Pancreas (tissue), 10 donors: ENCODE measurements around the gene TBX2. TPM values are rescaled to one million over a fixed set of nuclear protein-coding genes. Genes with fewer than 3 reads are reported as not detected.
A peak's percentile ranks its signal among the peaks of the same experiment; 100 is the strongest.

Source experiments
- ATAC-seq, 4 donors: fragments of 200-7000 bp; cut with Tn5 transposase; one replicate each; pipeline versions ENCODE4 v1.8.0 to v1.9.1; 2020; ENCODE audit warnings: mild to moderate bottlenecking in 4 of 4, moderate library complexity in 4 of 4
- DNase-seq, 6 donors: peaks; one replicate each; pipeline ENCODE4 v3.0.0-alpha.2; 2020
- FAIRE-seq: peaks from 2 replicates; lab custom pipeline; 2012; peaks lifted over from hg19 to GRCh38; lab: Jason Lieb, UNC
- H3K27ac ChIP-seq, 4 donors: fragments of 200-600 bp; sonication (generic); 1 replicate in 3 of 4; 2 replicates in 1 of 4; pipeline versions ENCODE4 v1.5.0 to v1.8.0; 2020
- H3K27me3 ChIP-seq, 4 donors: fragments of 200-600 bp; one replicate each; pipeline ENCODE4 v1.8.0; 2021
- H3K36me3 ChIP-seq, 3 donors: fragments of 200-600 bp; sonication (generic) in 1 of 3; one replicate each; pipeline versions ENCODE4 v1.5.0 to v1.8.0; 2020 to 2021
- H3K4me1 ChIP-seq, 3 donors: fragments of 200-600 bp; one replicate each; pipeline ENCODE4 v1.8.0; 2021
- H3K4me3 ChIP-seq, 4 donors: fragments of 200-600 bp; sonication (generic) in 2 of 4; one replicate each; pipeline versions ENCODE4 v1.5.0 to v1.8.0; 2020 to 2021
- H3K9me3 ChIP-seq, 4 donors: fragments of 200-600 bp; one replicate each; pipeline ENCODE4 v1.8.0; 2021
- CTCF ChIP-seq, 4 donors: fragments of 200-600 bp; sonication (generic) in 3 of 4; IDR thresholded peaks; one replicate each; pipeline versions ENCODE4 v1.5.0 to v1.8.0; 2021; ENCODE audit warnings: antibody characterized with exemption in 4 of 4
- WGBS, 2 donors: extraction: QIAGEN DNeasy Blood & Tissue Kit; methylation state at CpG; one replicate each; pipeline ENCODE4 v1.1.7; 2013; 5-methylcytosine and 5-hydroxymethylcytosine counted together
- intact Hi-C, 3 donors: fragments of 100-400 bp; cut with DNase I; formaldehyde crosslinking; loops; one replicate each; pipeline versions ENCODE4 v1.11.1 to v1.14.2; 2022
- polyA plus RNA-seq, 2 donors: library from polyadenylated mRNA; stranded (reverse); fragments of 200-250 nt; gene quantifications; one replicate each; pipeline ENCODE4 v1.2.3, GENCODE V29; 2013
- total RNA-seq, 6 donors: library from RNA; stranded (reverse); fragmentation: NEBNext Ultra II Directional in 4 of 6; extraction: Animal tissue kit (Norgen Biotek cat#: 25700) in 4 of 6; gene quantifications; one replicate each; pipeline versions ENCODE4 v1.2.1 to v1.2.4, GENCODE V29; 2021 to 2023
- donor health status: healthy with polysubstance abuse.
- donor health status: DM: no; HTN: no; CAD: no; lungs with moderate emphysema.
- donor health status: DM: no; HTN: no; CAD: no.
- donor health status: control.
- donor health status: control.
- donor health status: Bipolar disorder and iron deficiency.
- donor health status: DM: yes; HTN: yes; CAD: no.
- donor health status: DM: no; HTN: no; CAD: no.
- donor health status: DM: no; HTN: no; CAD: no.
- donor health status: DM: yes; HTN: yes; CAD: no.

TBX2 gene
- total and polyA plus RNA-seq, 8 donors: 1.2 to 12.1 (median 2.7) TPM

GRCh38 chr17:61457226-61457983 lies 57.8 kb downstream of the TBX2 start:
- Histone ChIP-seq H3K36me3 (no peaks in the 10 kb centered on the region), H3K9me3 (no peaks in the 10 kb centered on the region), H3K27me3 (peaks cover 7 to 67% (median 27%) of the 10 kb centered on the region in 4 donors), H3K27ac (no peak overlapping the region), H3K4me3 (peak overlapping the region in 2 of 4 donors; percentile 19 to 39), H3K4me1 (peaks cover 0 to 4% (median 0%) of the 10 kb centered on the region in 3 donors)
- no peak for FAIRE-seq
- WGBS, 2 donors: 5 to 7% methylated on average over 33 to 39 of the region's 39 CpGs
- ATAC-seq: peak in 2 of 4 donors; percentile 23 to 28
- intact Hi-C loops: no loop called here
- DNase-seq: peak in 2 of 6 donors; percentile 9 to 60
- no peak for TF ChIP-seq CTCF (IDR thresholded peaks at IDR 0.05)

GRCh38 chr17:61458000-61458399 lies 58.4 kb downstream of the TBX2 start:
- no peaks in the 10 kb centered on the region for H3K36me3 ChIP-seq
- no peak for ATAC-seq
- intact Hi-C loops: no loop called here
- no peak for FAIRE-seq
- H3K4me3 ChIP-seq: peak overlapping the region in 2 of 4 donors; percentile 19 to 39
- DNase-seq: peak in 2 of 6 donors; percentile 4 to 12
- H3K4me1 ChIP-seq: peaks cover 0 to 3% (median 0%) of the 10 kb centered on the region in 3 donors
- H3K9me3 ChIP-seq: no peaks in the 10 kb centered on the region
- TF ChIP-seq CTCF (IDR thresholded peaks at IDR 0.05): no peak
- H3K27ac ChIP-seq: no peak overlapping the region
- peaks cover 6 to 61% (median 23%) of the 10 kb centered on the region in 4 donors for H3K27me3 ChIP-seq
- 23 to 27% methylated on average over 14 of the region's 14 CpGs for WGBS, 2 donors

GRCh38 chr17:61458421-61459141 lies 58.9 kb downstream of the TBX2 start:
- ATAC-seq (no peak), FAIRE-seq (no peak), DNase-seq (peak in 1 of 6 donors; percentile 4)
- peaks cover 2 to 55% (median 20%) of the 10 kb centered on the region in 4 donors for H3K27me3 ChIP-seq
- 77 to 81% methylated on average over 5 of the region's 5 CpGs for WGBS, 2 donors
- H3K27ac ChIP-seq: no peak overlapping the region
- peaks cover 0 to 3% (median 0%) of the 10 kb centered on the region in 3 donors for H3K4me1 ChIP-seq
- no peak for TF ChIP-seq CTCF (IDR thresholded peaks at IDR 0.05)
- intact Hi-C loops: no loop called here
- no peaks in the 10 kb centered on the region for H3K9me3 ChIP-seq
- H3K4me3 ChIP-seq: no peak overlapping the region
- H3K36me3 ChIP-seq: no peaks in the 10 kb centered on the region

Other genes starting within 250 kb of the TBX2 start
- not detected for gene TBX4, start 52.6 kb downstream of the TBX2 start, total RNA-seq
- not detected for gene TBX4, start 52.6 kb downstream of the TBX2 start, polyA plus RNA-seq
- not detected for gene NACA2, start 191.4 kb downstream of the TBX2 start, total RNA-seq
- under 1 TPM in 1 of 2 donors, not detected in 1; 0.12 TPM for gene NACA2, start 191.4 kb downstream of the TBX2 start, polyA plus RNA-seq